Activated CD4-positive, alpha-beta T cell treated with anti-CD3 and anti-CD28 coated beads, Interleukin-2, amount 50 U/mL, for 1 hour (primary cell): ENCODE measurements around the gene INTS6.

Source experiments
- DNase-seq: peaks from one replicate; pipeline ENCODE4 v3.0.0-alpha.2; 2020

INTS6 gene

GRCh38 chr13:51341791-51342190 lies 111.0 kb downstream of the INTS6 start:
- no peak for DNase-seq

- no peak for DNase-seq
Measured at GRCh38 chr13:51341232-51341631, 111.6 kb downstream of the INTS6 start.

- no peak for DNase-seq
Measured at GRCh38 chr13:51339952-51340732, 112.7 kb downstream of the INTS6 start.

- DNase-seq: no peak
Measured at GRCh38 chr13:51339354-51339753, 113.5 kb downstream of the INTS6 start, which contains the start of gene SERPINE3. Gene SERPINE3 (plus strand): TSS chr13:51339691. CDS start chr13:51341092, 1,401 bp downstream.

GRCh38 chr13:51336746-51337145 lies 116.1 kb downstream of the INTS6 start:
- no peak for DNase-seq

GRCh38 chr13:51333826-51334225 lies 119.0 kb downstream of the INTS6 start:
- no peak for DNase-seq

- no peak for DNase-seq
Measured at GRCh38 chr13:51333421-51333820, 119.4 kb downstream of the INTS6 start.

- no peak for DNase-seq
Measured at GRCh38 chr13:51332566-51333361, 120.1 kb downstream of the INTS6 start.

- no peak for DNase-seq
Measured at GRCh38 chr13:51331354-51331861, 121.4 kb downstream of the INTS6 start.

- no peak for DNase-seq
Measured at GRCh38 chr13:51330791-51331190, 122.0 kb downstream of the INTS6 start.

GRCh38 chr13:51329606-51330005 lies 123.2 kb downstream of the INTS6 start:
- no peak for DNase-seq

GRCh38 chr13:51328488-51328887 lies 124.3 kb downstream of the INTS6 start:
- no peak for DNase-seq

- DNase-seq: no peak
Measured at GRCh38 chr13:51327961-51328360, 124.9 kb downstream of the INTS6 start.

GRCh38 chr13:51326777-51327176 lies 126.1 kb downstream of the INTS6 start:
- DNase-seq: no peak

GRCh38 chr13:51325837-51326236 lies 127.0 kb downstream of the INTS6 start:
- DNase-seq: no peak

- DNase-seq: no peak
Measured at GRCh38 chr13:51324714-51325420, 128.0 kb downstream of the INTS6 start.

GRCh38 chr13:51323824-51324511 lies 128.9 kb downstream of the INTS6 start:
- no peak for DNase-seq

- DNase-seq: no peak
Measured at GRCh38 chr13:51322826-51323225, 130.0 kb downstream of the INTS6 start.

- DNase-seq: no peak
Measured at GRCh38 chr13:51321836-51322235, 131.0 kb downstream of the INTS6 start.

- DNase-seq: no peak
Measured at GRCh38 chr13:51318876-51319275, 134.0 kb downstream of the INTS6 start.

GRCh38 chr13:51318015-51318414 lies 134.8 kb downstream of the INTS6 start:
- DNase-seq: no peak

GRCh38 chr13:51317262-51317661 lies 135.6 kb downstream of the INTS6 start:
- no peak for DNase-seq

GRCh38 chr13:51313619-51314018 lies 139.2 kb downstream of the INTS6 start:
- DNase-seq: no peak
